ENCODE results near the gene MYCBP2.
"Not testable (repeated sequence)": the region's sequence is repeated elsewhere in the genome, so short reads cannot be mapped to it uniquely, and the experiment has no call there.

MYCBP2 gene

GRCh38 chr13:77338329-77338728 is 11.4 kb upstream of the MYCBP2 start:
- no peak for DNase-seq

GRCh38 chr13:77337159-77337558 is 10.3 kb upstream of the MYCBP2 start:
- DNase-seq: no peak

GRCh38 chr13:77335543-77335942 is 8.6 kb upstream of the MYCBP2 start:
- no peak for DNase-seq

- no peak for DNase-seq
These were observed 6.7 kb upstream of the MYCBP2 start for GRCh38 chr13:77333594-77333993.

GRCh38 chr13:77331421-77331820 is 4.5 kb upstream of the MYCBP2 start:
- DNase-seq: no peak

GRCh38 chr13:77329911-77330584 is 3.2 kb upstream of the MYCBP2 start:
- DNase-seq: no peak

- peak; percentile 78 to 84 for DNase-seq
These were observed 2.4 kb upstream of the MYCBP2 start for GRCh38 chr13:77329133-77329910.

GRCh38 chr13:77328819-77329132 is 1.9 kb upstream of the MYCBP2 start:
- DNase-seq: no peak

- DNase-seq: no peak
These were observed 1.4 kb downstream of the MYCBP2 start for GRCh38 chr13:77325371-77325980.

GRCh38 chr13:77323858-77324257 is 3.0 kb downstream of the MYCBP2 start:
- DNase-seq: no peak

- no peak for DNase-seq
These were observed 7.4 kb downstream of the MYCBP2 start for GRCh38 chr13:77319536-77319935.

GRCh38 chr13:77318741-77319140 is 8.2 kb downstream of the MYCBP2 start:
- no peak for DNase-seq

GRCh38 chr13:77316430-77316829 is 10.5 kb downstream of the MYCBP2 start:
- no peak for DNase-seq

- DNase-seq: not testable (repeated sequence)
These were observed 11.4 kb downstream of the MYCBP2 start for GRCh38 chr13:77315509-77315908.

- DNase-seq: no peak
These were observed 13.0 kb downstream of the MYCBP2 start for GRCh38 chr13:77313923-77314322.

GRCh38 chr13:77312311-77312710 is 14.6 kb downstream of the MYCBP2 start:
- no peak for DNase-seq

GRCh38 chr13:77310579-77311279 is 16.2 kb downstream of the MYCBP2 start:
- DNase-seq: no peak

GRCh38 chr13:77310161-77310560 is 16.7 kb downstream of the MYCBP2 start:
- DNase-seq: no peak

GRCh38 chr13:77309254-77309653 is 17.6 kb downstream of the MYCBP2 start:
- DNase-seq: no peak

GRCh38 chr13:77306458-77306857 is 20.4 kb downstream of the MYCBP2 start:
- no peak for DNase-seq

GRCh38 chr13:77305266-77305665 is 21.6 kb downstream of the MYCBP2 start:
- no peak for DNase-seq

- no peak for DNase-seq
These were observed 26.5 kb downstream of the MYCBP2 start for GRCh38 chr13:77300176-77301037.

- DNase-seq: no peak
These were observed 27.3 kb downstream of the MYCBP2 start for GRCh38 chr13:77299587-77299986.

Data from activated CD4-positive, alpha-beta T cell treated with anti-CD3 and anti-CD28 coated beads, Interleukin-2, amount 50 U/mL, for 4 hours (primary cell).